Measurements from ENCODE around the gene RBP7. TPM values are rescaled to one million over a fixed set of nuclear protein-coding genes. Genes with fewer than 3 reads are reported as not detected.
"Not testable (repeated sequence)": the region's sequence is repeated elsewhere in the genome, so short reads cannot be mapped to it uniquely, and the experiment has no call there.

Gene RBP7
- total RNA-seq, 1 experiment from 2014 or later, result 11.7 TPM

DNA sequence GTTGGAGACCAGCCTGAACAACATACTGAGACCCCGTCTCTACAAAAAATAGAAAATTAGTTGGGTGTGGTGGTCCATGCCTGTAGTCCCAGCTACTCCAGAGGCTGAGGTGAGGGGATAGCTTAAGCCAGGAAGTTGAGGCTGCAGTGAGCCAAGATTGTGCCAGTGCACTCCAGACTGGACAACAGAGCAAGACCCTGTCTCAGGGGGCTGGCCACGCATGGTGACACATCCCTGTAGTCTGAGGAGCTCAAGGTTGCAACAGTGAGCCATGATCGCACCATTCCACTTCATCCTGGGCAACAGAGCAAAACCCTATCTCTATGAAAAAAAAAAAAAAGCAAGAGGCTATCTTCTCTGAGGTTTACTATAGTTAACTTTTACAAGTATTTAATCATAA, 23.1 kb downstream of the RBP7 start:
- TF ChIP-seq CTCF (IDR thresholded peaks at IDR 0.05; ENCODE audit: insufficient read depth in 1 of 2, low read depth in 1 of 2, low read length in 1 of 2, severe bottlenecking in 1 of 2, unreplicated experiment in 1 of 2), result no peak
- peaks cover 4% of the 10 kb centered on the region; the same call in 1 of the 2 replicates for H3K4me1 ChIP-seq
- Mint-ChIP-seq H3K9me3 (ENCODE audit: unreplicated experiment) (no peaks in the 10 kb centered on the region), H3K27me3 (ENCODE audit: insufficient read depth, unreplicated experiment) (no peaks in the 10 kb centered on the region), H3K4me3 (ENCODE audit: unreplicated experiment) (no peak overlapping the region), H3K27ac (ENCODE audit: unreplicated experiment) (no peak overlapping the region), H3K36me3 (ENCODE audit: insufficient read depth, unreplicated experiment) (no peaks in the 10 kb centered on the region), H3K4me1 (ENCODE audit: low read depth, unreplicated experiment) (no peaks in the 10 kb centered on the region)
- no peak overlapping the region for H3K4me3 ChIP-seq (ENCODE audit: low read depth, low read length)
- H3K9me3 ChIP-seq, result no peaks in the 10 kb centered on the region
- no peaks in the 10 kb centered on the region for H3K27me3 ChIP-seq (replicated peaks; ENCODE audit: control insufficient read depth, insufficient read depth, low read length)
- no peak for DNase-seq
- CTCF ChIA-PET, result no interaction called here
- POLR2A ChIA-PET, result no interaction called here
- intact Hi-C loops (cut with micrococcal nuclease; ENCODE audit: unreplicated experiment), result no loop called here
- no TSS peak for BruUV-seq (replicated peaks)
- H3K36me3 ChIP-seq (ENCODE audit: control insufficient read depth, insufficient read depth, low read length), result no peaks in the 10 kb centered on the region

DNA sequence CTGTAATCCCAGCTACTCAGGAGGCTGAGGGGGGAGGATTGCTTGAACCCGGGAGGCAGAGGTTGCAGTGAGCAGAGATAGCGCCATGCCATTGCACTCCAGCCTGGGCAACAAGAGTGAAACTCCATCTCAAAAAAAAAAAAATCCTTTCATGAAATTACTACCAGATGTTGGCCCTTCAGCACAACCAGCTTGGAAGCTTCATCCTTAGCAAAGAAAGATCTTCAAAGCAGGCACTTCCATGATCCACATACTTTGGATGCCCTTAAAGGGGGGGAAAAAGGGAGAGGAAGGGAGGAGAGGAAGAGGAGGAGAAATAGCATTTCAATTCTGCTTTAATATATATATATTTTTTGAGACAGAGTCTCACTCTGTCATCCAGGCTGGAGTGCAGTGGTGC, 23.6 kb downstream of the RBP7 start:
- H3K4me3 Mint-ChIP-seq (ENCODE audit: unreplicated experiment); CTCF ChIA-PET; H3K27me3 Mint-ChIP-seq (ENCODE audit: insufficient read depth, unreplicated experiment); H3K9me3 Mint-ChIP-seq (ENCODE audit: unreplicated experiment); H3K9me3 ChIP-seq; H3K4me1 ChIP-seq; intact Hi-C loops (cut with micrococcal nuclease; ENCODE audit: unreplicated experiment); H3K4me1 Mint-ChIP-seq (ENCODE audit: low read depth, unreplicated experiment); H3K4me3 ChIP-seq (ENCODE audit: low read depth, low read length); H3K27ac Mint-ChIP-seq (ENCODE audit: unreplicated experiment); BruUV-seq (replicated peaks); DNase-seq; H3K36me3 ChIP-seq (ENCODE audit: control insufficient read depth, insufficient read depth, low read length); H3K36me3 Mint-ChIP-seq (ENCODE audit: insufficient read depth, unreplicated experiment); POLR2A ChIA-PET; H3K27me3 ChIP-seq (replicated peaks; ENCODE audit: control insufficient read depth, insufficient read depth, low read length): not testable (repeated sequence)

DNA sequence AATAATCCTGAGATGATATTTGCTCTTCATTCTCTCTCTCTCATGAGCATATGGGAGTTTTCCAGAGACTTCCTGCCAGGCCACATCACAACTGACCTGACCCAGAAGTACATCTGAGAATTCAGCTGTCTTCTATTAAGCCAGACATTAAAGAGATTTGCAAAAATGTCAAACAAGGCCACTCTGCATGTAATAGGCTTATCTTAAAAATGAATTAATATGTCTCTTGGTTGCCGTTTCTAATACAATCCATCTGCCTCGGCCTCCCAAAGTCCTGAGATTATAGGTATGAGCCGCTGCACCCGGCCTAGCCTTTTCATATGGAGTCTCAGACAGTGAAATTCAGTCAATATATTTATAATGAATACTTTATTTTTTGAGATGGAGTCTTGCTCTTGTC, 25.0 kb downstream of the RBP7 start:
- POLR2A ChIA-PET; H3K9me3 ChIP-seq; DNase-seq; intact Hi-C loops (cut with micrococcal nuclease; ENCODE audit: unreplicated experiment); CTCF ChIA-PET; BruUV-seq (replicated peaks); H3K27me3 ChIP-seq (replicated peaks; ENCODE audit: control insufficient read depth, insufficient read depth, low read length); H3K4me1 ChIP-seq; H3K36me3 Mint-ChIP-seq (ENCODE audit: insufficient read depth, unreplicated experiment); H3K36me3 ChIP-seq (ENCODE audit: control insufficient read depth, insufficient read depth, low read length); H3K9me3 Mint-ChIP-seq (ENCODE audit: unreplicated experiment); H3K27ac Mint-ChIP-seq (ENCODE audit: unreplicated experiment); H3K4me3 Mint-ChIP-seq (ENCODE audit: unreplicated experiment); H3K4me1 Mint-ChIP-seq (ENCODE audit: low read depth, unreplicated experiment); H3K4me3 ChIP-seq (ENCODE audit: low read depth, low read length); H3K27me3 Mint-ChIP-seq (ENCODE audit: insufficient read depth, unreplicated experiment): not testable (repeated sequence)

GRCh38 chr1:10022656-10023055, 25.6 kb downstream of the RBP7 start:
- no peaks in the 10 kb centered on the region for H3K4me1 Mint-ChIP-seq (ENCODE audit: low read depth, unreplicated experiment)
- no peaks in the 10 kb centered on the region for H3K27me3 Mint-ChIP-seq (ENCODE audit: insufficient read depth, unreplicated experiment)
- CTCF ChIA-PET, result no interaction called here
- Histone ChIP-seq H3K27me3 (replicated peaks; ENCODE audit: control insufficient read depth, insufficient read depth, low read length) (no peaks in the 10 kb centered on the region), H3K4me3 (ENCODE audit: low read depth, low read length) (no peak overlapping the region), H3K36me3 (ENCODE audit: control insufficient read depth, insufficient read depth, low read length) (no peaks in the 10 kb centered on the region), H3K9me3 (no peaks in the 10 kb centered on the region), H3K4me1 (peaks cover 4% of the 10 kb centered on the region; the same call in 1 of the 2 replicates)
- DNase-seq, result no peak
- no peaks in the 10 kb centered on the region for H3K36me3 Mint-ChIP-seq (ENCODE audit: insufficient read depth, unreplicated experiment)
- no TSS peak for BruUV-seq (replicated peaks)
- POLR2A ChIA-PET, result no interaction called here
- intact Hi-C loops (cut with micrococcal nuclease; ENCODE audit: unreplicated experiment), result no loop called here
- no peaks in the 10 kb centered on the region for H3K9me3 Mint-ChIP-seq (ENCODE audit: unreplicated experiment)
- H3K27ac Mint-ChIP-seq (ENCODE audit: unreplicated experiment), result no peak overlapping the region
- no peak overlapping the region for H3K4me3 Mint-ChIP-seq (ENCODE audit: unreplicated experiment)
- no peak for TF ChIP-seq CTCF (IDR thresholded peaks at IDR 0.05; ENCODE audit: insufficient read depth in 1 of 2, low read depth in 1 of 2, low read length in 1 of 2, severe bottlenecking in 1 of 2, unreplicated experiment in 1 of 2)

Data from Caco-2 (cell line).